Astrocyte (in vitro differentiated cells and primary cell): ENCODE data around the gene COL8A2. TPM values are rescaled to one million over a fixed set of nuclear protein-coding genes. Genes with fewer than 3 reads are reported as not detected.

ENCODE experiments used
- DNase-seq: peaks from one replicate; pipeline ENCODE4 v3.0.0-alpha.2; 2010; ENCODE audit warnings: low read depth
- FAIRE-seq: peaks from 2 replicates; lab custom pipeline; 2011; peaks lifted over from hg19 to GRCh38; lab: Jason Lieb, UNC
- H2AFZ ChIP-seq: 2 replicates; pipeline ENCODE4 v1.6.0; 2012; ENCODE audit warnings: low read depth, low read length, inconsistent platforms
- H3K27ac ChIP-seq: 2 replicates; pipeline ENCODE4 v1.5.1; 2011; ENCODE audit warnings: low read depth, low read length, inconsistent platforms
- H3K27me3 ChIP-seq: 2 replicates; pipeline ENCODE4 v1.6.0; 2011; ENCODE audit warnings: low read length, inconsistent platforms; ENCODE audit not compliant: insufficient read depth
- H3K36me3 ChIP-seq: 2 replicates; pipeline ENCODE4 v1.5.1; 2011; ENCODE audit warnings: low read length, inconsistent platforms; ENCODE audit not compliant: insufficient read depth
- H3K4me1 ChIP-seq: 2 replicates; pipeline ENCODE4 v1.5.1; 2011; ENCODE audit warnings: low read length, inconsistent platforms; ENCODE audit not compliant: insufficient read depth
- H3K4me2 ChIP-seq: 2 replicates; pipeline ENCODE4 v1.6.0; 2012; ENCODE audit warnings: low read length, inconsistent platforms
- H3K4me3 ChIP-seq: 2 replicates; pipeline ENCODE4 v1.5.1; 2011; ENCODE audit warnings: low read depth, mild to moderate bottlenecking, low read length, inconsistent platforms; ENCODE audit not compliant: insufficient read depth
- H3K79me2 ChIP-seq: 2 replicates; pipeline ENCODE4 v1.6.0; 2012; ENCODE audit warnings: mild to moderate bottlenecking, low read length, inconsistent platforms; ENCODE audit not compliant: insufficient read depth
- H3K9ac ChIP-seq: 2 replicates; pipeline ENCODE4 v1.6.0; 2012; ENCODE audit warnings: mild to moderate bottlenecking, low read length, inconsistent platforms
- H3K9me3 ChIP-seq: 2 replicates; pipeline ENCODE4 v1.5.1; 2012; ENCODE audit warnings: low read depth, mild to moderate bottlenecking, low read length, inconsistent platforms; ENCODE audit not compliant: insufficient read depth
- H4K20me1 ChIP-seq: 2 replicates; pipeline ENCODE4 v1.6.0; 2012; ENCODE audit warnings: low read length, inconsistent platforms; ENCODE audit not compliant: insufficient read depth
- H3K27ac Mint-ChIP-seq: one replicate; pipeline ENCODE4 v1.8.0; 2021; ENCODE audit warnings: mild to moderate bottlenecking, mixed read lengths; ENCODE audit not compliant: unreplicated experiment
- H3K27me3 Mint-ChIP-seq: one replicate; pipeline ENCODE4 v1.8.0; 2021; ENCODE audit warnings: low read depth, mixed read lengths; ENCODE audit not compliant: unreplicated experiment
- H3K36me3 Mint-ChIP-seq: one replicate; pipeline ENCODE4 v1.8.0; 2021; ENCODE audit warnings: low read depth, mixed read lengths; ENCODE audit not compliant: unreplicated experiment
- H3K4me1 Mint-ChIP-seq: one replicate; pipeline ENCODE4 v1.8.0; 2021; ENCODE audit warnings: low read depth, mixed read lengths; ENCODE audit not compliant: unreplicated experiment
- H3K4me3 Mint-ChIP-seq: one replicate; pipeline ENCODE4 v1.8.0; 2021; ENCODE audit warnings: mild to moderate bottlenecking, moderate library complexity, mixed read lengths; ENCODE audit not compliant: unreplicated experiment
- H3K9me3 Mint-ChIP-seq: one replicate; pipeline ENCODE4 v1.8.0; 2021; ENCODE audit warnings: mild to moderate bottlenecking, mixed read lengths; ENCODE audit not compliant: unreplicated experiment
- CTCF ChIP-seq: IDR thresholded peaks from 2 replicates; pipeline ENCODE4 v1.5.1; 2011; ENCODE audit warnings: low read depth, mild to moderate bottlenecking, inconsistent platforms, low read length, moderate library complexity; ENCODE audit not compliant: insufficient read depth
- EZH2 ChIP-seq: IDR thresholded peaks from 2 replicates; pipeline ENCODE4 v1.6.1; 2012; ENCODE audit warnings: mild to moderate bottlenecking, low read length, inconsistent platforms; ENCODE audit not compliant: insufficient read depth
- total RNA-seq: library from RNA; stranded (reverse); gene quantifications from 2 replicates; pipeline ENCODE4 v1.2.1, GENCODE V29; 2021

COL8A2 gene
- total RNA-seq, 1 donor from 2014 or later, result 3.4 TPM

GRCh38 chr1:36135796-36136195 lies 10.8 kb upstream of the COL8A2 start:
- H3K4me1 ChIP-seq, result peaks cover 52% of the 10 kb centered on the region
- H3K4me3 ChIP-seq, result no peak overlapping the region
- peak overlapping the region; percentile 67 for H3K27ac Mint-ChIP-seq
- peaks cover 17% of the 10 kb centered on the region for H3K36me3 Mint-ChIP-seq
- H3K4me2 ChIP-seq, result peak overlapping the region; percentile 43
- H4K20me1 ChIP-seq, result peaks cover 9% of the 10 kb centered on the region
- H3K9me3 Mint-ChIP-seq, result no peaks in the 10 kb centered on the region
- peaks cover 31% of the 10 kb centered on the region for H3K4me1 Mint-ChIP-seq
- no peaks in the 10 kb centered on the region for H3K27me3 Mint-ChIP-seq
- H3K36me3 ChIP-seq, result peaks cover 22% of the 10 kb centered on the region
- peak overlapping the region; percentile 60 for H3K27ac ChIP-seq
- no peaks in the 10 kb centered on the region for H3K9me3 ChIP-seq
- H3K79me2 ChIP-seq, result peaks cover 24% of the 10 kb centered on the region
- H3K9ac ChIP-seq, result peak overlapping the region; percentile 4
- FAIRE-seq (no peak), DNase-seq (no peak)
- no peaks in the 10 kb centered on the region for H3K27me3 ChIP-seq
- H3K4me3 Mint-ChIP-seq, result no peak overlapping the region
- no peak overlapping the region for H2AFZ ChIP-seq
- TF ChIP-seq EZH2 (no peak), CTCF (no peak)

GRCh38 chr1:36135330-36135667 lies 10.3 kb upstream of the COL8A2 start:
- peaks cover 22% of the 10 kb centered on the region for H3K36me3 ChIP-seq
- H3K36me3 Mint-ChIP-seq, result peaks cover 17% of the 10 kb centered on the region
- H3K79me2 ChIP-seq, result peaks cover 20% of the 10 kb centered on the region
- H3K4me3 ChIP-seq, result no peak overlapping the region
- no peak overlapping the region for H3K4me3 Mint-ChIP-seq
- no peaks in the 10 kb centered on the region for H3K9me3 Mint-ChIP-seq
- H3K9me3 ChIP-seq, result no peaks in the 10 kb centered on the region
- H3K4me1 Mint-ChIP-seq, result peaks cover 29% of the 10 kb centered on the region
- H3K4me2 ChIP-seq, result no peak overlapping the region
- no peaks in the 10 kb centered on the region for H3K27me3 Mint-ChIP-seq
- no peak for TF ChIP-seq CTCF
- TF ChIP-seq EZH2, result no peak
- H3K27me3 ChIP-seq, result no peaks in the 10 kb centered on the region
- H4K20me1 ChIP-seq, result peaks cover 5% of the 10 kb centered on the region
- FAIRE-seq, result no peak
- H3K27ac Mint-ChIP-seq, result peak overlapping the region; percentile 67
- no peak overlapping the region for H2AFZ ChIP-seq
- peaks cover 47% of the 10 kb centered on the region for H3K4me1 ChIP-seq
- no peak for DNase-seq
- peak overlapping the region; percentile 9 for H3K9ac ChIP-seq
- peak overlapping the region; percentile 60 for H3K27ac ChIP-seq

DNA sequence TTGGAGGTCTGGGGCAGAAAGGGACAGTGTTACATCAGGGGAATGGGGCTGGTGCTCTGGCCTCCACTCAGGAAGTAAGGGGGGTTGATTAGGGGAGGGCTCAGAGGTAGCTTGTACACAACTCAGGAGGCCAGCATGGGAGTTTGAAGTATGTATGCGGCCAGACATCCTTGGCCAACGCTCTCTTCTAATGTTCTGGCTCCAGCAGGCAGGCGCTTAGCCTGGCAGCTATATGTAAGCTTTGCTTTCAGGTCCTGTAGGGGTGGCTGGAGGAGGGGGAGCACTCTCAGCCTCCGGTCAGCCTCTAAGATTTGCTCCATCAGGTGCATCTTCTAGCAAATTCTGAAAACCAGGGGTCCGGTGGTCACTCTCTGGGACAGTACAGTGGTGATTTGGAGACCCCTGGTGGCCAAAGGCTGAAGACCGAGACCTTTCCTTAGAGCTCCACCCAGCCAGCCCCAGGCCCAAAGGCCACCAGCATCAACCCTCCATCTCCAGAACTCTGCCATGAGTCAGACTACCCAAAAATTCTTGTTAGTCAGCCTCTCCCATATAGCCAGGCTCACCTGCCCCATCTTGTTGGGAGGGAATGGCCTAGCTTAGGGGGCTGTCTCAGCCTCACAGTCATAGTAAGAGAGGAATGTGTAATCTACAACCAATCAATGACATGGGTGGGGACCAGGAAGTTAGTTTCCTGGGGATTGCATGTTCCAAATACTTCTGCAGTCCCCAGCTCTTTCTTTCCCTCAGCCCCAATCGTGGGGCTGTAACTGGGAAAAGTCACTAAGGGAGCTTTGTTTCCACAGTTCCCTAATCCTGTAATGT lies 9.7 kb upstream of the COL8A2 start:
- H3K4me3 Mint-ChIP-seq, result no peak overlapping the region
- Histone ChIP-seq H3K4me1 (peaks cover 44% of the 10 kb centered on the region), H3K27ac (peak overlapping the region; percentile 60), H3K36me3 (peaks cover 20% of the 10 kb centered on the region), H3K79me2 (peaks cover 14% of the 10 kb centered on the region), H3K9ac (peak overlapping the region; percentile 9), H3K4me2 (no peak overlapping the region), H2AFZ (no peak overlapping the region), H3K9me3 (no peaks in the 10 kb centered on the region), H4K20me1 (no peaks in the 10 kb centered on the region), H3K4me3 (no peak overlapping the region), H3K27me3 (no peaks in the 10 kb centered on the region)
- DNase-seq, result peak; percentile 47
- peak; percentile 29 for FAIRE-seq
- H3K27me3 Mint-ChIP-seq, result no peaks in the 10 kb centered on the region
- peak overlapping the region; percentile 67 for H3K27ac Mint-ChIP-seq
- H3K4me1 Mint-ChIP-seq, result peaks cover 30% of the 10 kb centered on the region
- peaks cover 15% of the 10 kb centered on the region for H3K36me3 Mint-ChIP-seq
- TF ChIP-seq CTCF (peak; percentile 88), EZH2 (no peak)
- H3K9me3 Mint-ChIP-seq, result no peaks in the 10 kb centered on the region
